HG03571 (cell line): ENCODE data around the gene INS.
"Not testable (repeated sequence)": the region's sequence is repeated elsewhere in the genome, so short reads cannot be mapped to it uniquely, and the experiment has no call there.

Experiments used
- ATAC-seq: cut with Tn5 transposase; IDR thresholded peaks from one replicate; pipeline ENCODE4 v1.9.1; 2021; ENCODE audit not compliant: unreplicated experiment

INS gene

GRCh38 chr11:2182692-2183474, 21.9 kb upstream of the INS start:
- ATAC-seq: no peak

GRCh38 chr11:2182075-2182474, 21.1 kb upstream of the INS start:
- no peak for ATAC-seq

GRCh38 chr11:2180789-2181370, 19.9 kb upstream of the INS start:
- ATAC-seq: no peak

GRCh38 chr11:2180347-2180746, 19.3 kb upstream of the INS start:
- no peak for ATAC-seq

- ATAC-seq: no peak
These were observed 18.5 kb upstream of the INS start for GRCh38 chr11:2179516-2179915.

GRCh38 chr11:2178906-2179494, 18.0 kb upstream of the INS start:
- ATAC-seq: no peak

- not testable (repeated sequence) for ATAC-seq
These were observed 17.2 kb upstream of the INS start for GRCh38 chr11:2178055-2178773.

- ATAC-seq: no peak
These were observed 16.1 kb upstream of the INS start for GRCh38 chr11:2177076-2177475.

GRCh38 chr11:2176389-2176900, 15.4 kb upstream of the INS start:
- no peak for ATAC-seq

GRCh38 chr11:2175659-2176058, 14.7 kb upstream of the INS start:
- ATAC-seq: no peak

GRCh38 chr11:2174361-2174760, 13.4 kb upstream of the INS start:
- no peak for ATAC-seq

- no peak for ATAC-seq
These were observed 12.8 kb upstream of the INS start for GRCh38 chr11:2173761-2174160.

GRCh38 chr11:2173150-2173693, 12.2 kb upstream of the INS start:
- ATAC-seq: no peak

- no peak for ATAC-seq
These were observed 11.7 kb upstream of the INS start for GRCh38 chr11:2172676-2173075.

GRCh38 chr11:2171591-2172003, 10.6 kb upstream of the INS start, which contains the start of gene TH:
Gene TH (minus strand): TSS chr11:2171815. CDS start chr11:2171786, 29 bp downstream.
- ATAC-seq: no peak

- ATAC-seq: no peak
These were observed 8.9 kb upstream of the INS start for GRCh38 chr11:2169626-2170570.

GRCh38 chr11:2169005-2169378, 8.0 kb upstream of the INS start:
- ATAC-seq: no peak

- ATAC-seq: no peak
These were observed 7.4 kb upstream of the INS start for GRCh38 chr11:2168286-2169004.
